A204.1 (cell line): ENCODE data around the gene BMS1.
"Not testable (repeated sequence)": the region's sequence is repeated elsewhere in the genome, so short reads cannot be mapped to it uniquely, and the experiment has no call there.

Source experiments
- FAIRE-seq: peaks from 2 replicates; lab custom pipeline; 2012; peaks lifted over from hg19 to GRCh38; lab: Jason Lieb, UNC

The BMS1 gene

DNA sequence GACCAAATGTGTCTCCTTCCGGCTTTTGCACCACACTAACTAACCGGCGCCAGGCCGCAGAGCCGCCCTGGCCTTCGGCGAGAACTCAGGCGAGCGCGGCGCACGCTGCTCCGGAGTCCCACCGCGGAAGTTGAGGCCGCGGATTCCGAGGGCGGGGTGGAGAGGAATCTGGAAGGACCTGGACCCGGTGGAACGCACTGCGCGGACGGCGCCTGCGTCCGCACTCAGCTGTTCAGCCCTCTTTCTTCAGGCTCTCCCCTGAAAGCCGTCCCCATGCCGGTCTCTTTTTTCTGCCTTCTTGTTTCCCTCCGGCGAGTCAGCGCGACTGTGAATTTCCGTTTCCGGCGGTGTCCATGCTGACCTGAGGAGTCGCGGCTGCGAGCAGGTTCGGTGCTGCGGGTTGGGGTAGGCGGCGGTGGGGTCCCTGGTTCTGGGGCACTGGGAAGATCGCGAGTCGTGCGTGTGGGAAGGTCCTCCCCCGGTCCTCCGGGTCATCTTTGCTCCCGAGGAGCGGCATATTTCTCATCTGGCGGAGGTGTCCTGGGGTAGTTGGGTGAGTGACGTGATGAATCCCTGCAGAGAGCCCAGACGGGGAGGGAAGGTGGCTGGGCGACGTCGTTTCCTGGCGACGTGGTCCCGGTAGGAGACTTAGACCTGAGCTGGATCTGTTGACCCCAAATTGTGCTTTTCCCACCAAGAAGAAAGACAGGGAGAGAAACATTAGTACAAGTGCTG lies at the start of gene BMS1:
TSS of gene BMS1 (plus strand) at position 350 of the 735 bp plus-strand sequence. CDS start 1,600 bp downstream, outside the sequence.
- FAIRE-seq: no peak

DNA sequence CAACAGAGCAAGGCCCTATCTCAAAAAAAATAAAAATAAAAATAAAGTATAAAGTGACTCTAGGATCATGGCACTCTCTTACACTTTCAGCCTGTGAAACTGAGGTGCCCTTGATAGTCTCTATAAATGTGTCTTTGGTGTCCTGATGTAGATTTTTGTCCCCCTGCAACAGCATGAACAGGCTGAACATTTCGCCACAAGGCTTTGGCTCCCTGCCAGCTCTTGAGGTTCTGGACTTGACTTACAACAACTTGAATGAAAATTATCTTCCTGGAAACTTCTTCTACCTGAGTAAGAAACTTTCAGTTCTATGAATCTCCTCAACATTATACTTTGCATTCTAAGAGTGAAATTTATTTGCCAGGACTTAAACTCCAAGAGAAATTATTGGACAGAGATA lies 48.1 kb upstream of the BMS1 start:
- FAIRE-seq: no peak

GRCh38 chr10:42738679-42739078 lies 43.9 kb upstream of the BMS1 start:
- no peak for FAIRE-seq

- not testable (repeated sequence) for FAIRE-seq
Observed at GRCh38 chr10:42741536-42741935, 41.1 kb upstream of the BMS1 start.

DNA sequence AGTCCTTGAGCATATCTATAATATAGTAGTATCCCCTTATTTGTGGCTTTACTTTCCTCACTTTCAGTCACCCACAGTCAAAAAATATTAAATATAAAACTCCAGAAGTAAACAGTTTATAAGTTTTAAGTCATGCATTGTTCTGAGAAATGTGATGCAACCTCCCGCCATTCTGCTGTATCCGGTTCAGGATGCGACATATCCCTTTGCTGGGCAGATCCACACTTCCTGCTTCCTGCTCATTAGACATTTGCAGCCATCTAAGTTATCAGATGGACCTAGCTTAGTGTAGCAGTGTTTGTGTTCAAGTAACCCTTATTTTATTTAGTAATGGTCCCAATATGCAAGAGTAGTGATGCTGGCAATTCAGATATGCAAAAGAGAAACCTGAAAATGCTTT lies 38.9 kb upstream of the BMS1 start:
- no peak for FAIRE-seq

GRCh38 chr10:42744134-42744701 lies 38.4 kb upstream of the BMS1 start:
- FAIRE-seq: no peak

GRCh38 chr10:42753126-42753506 lies 29.5 kb upstream of the BMS1 start:
- FAIRE-seq: no peak

- FAIRE-seq: no peak
Observed at GRCh38 chr10:42753507-42754154, 29.0 kb upstream of the BMS1 start.

DNA sequence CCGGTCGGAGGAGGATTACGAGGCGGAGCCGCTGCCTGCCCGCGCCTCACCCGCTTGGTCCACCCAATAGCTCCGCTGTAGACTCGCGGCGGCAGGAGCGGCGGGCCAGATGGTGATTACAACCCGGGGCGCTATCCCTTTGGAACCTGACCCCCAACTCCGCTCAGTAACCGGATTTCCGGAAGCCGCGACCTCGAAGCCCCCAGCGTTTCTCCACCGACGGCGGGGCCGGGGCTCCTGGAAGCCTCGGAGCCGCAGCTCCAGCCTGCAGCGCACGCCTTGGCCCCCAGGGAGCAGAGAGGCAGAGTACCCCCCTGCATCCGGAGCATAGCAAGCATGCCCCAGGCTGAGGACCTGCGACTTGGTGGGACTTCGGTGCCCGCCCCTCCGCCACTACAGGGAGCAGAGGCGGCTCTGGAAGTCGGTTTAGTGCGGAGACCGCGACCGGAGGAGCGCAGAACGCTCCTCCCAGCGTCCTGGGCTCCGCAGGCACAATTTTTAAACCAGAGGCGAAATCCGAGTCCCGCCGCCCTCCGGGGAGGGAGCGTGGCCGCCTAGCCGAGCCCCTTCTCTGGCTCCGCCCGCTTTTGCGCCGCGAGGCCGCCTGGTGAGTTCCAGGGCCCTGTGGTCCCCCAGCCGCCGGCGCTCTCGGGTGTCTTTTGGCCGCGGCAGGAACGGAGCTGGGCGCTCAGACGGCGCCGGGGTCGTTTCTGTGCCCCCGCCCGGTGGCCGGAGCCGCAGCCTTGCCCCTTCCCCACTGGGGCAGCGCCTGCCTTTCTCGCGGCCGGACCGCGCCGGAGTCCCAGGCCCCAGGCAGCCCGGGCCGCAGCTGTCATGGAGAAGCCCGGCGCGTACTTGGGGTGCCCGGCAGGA lies 28.2 kb upstream of the BMS1 start:
- FAIRE-seq: no peak

GRCh38 chr10:42755028-42755451 lies 27.6 kb upstream of the BMS1 start:
- no peak for FAIRE-seq

DNA sequence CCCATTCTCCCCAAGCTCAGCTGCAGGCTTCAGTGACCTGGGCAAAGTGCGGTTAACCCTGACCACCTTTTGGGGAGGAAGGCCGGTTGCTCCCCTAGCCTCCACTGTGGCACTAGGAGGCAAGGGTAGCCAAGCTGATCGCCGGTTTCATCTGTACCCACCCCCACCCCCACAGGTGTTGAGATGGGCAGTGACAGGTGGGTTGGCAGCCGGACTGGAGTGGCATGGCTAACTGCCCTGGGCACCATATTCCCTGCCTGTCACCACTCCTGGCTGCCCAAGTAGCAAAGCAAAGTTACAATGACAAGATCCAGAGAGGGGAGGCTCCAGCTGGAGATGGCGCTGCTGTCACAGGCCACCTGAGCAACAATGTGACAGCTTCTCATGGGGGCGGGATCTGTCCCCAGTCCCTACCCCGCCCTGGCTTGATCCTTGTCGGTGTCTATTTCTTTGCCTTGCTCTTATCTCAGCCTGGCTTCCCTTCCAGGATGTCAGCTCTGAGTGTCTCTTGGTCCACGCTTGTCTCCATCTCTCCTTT lies 27.0 kb upstream of the BMS1 start:
- no peak for FAIRE-seq

GRCh38 chr10:42767906-42768305 lies 14.7 kb upstream of the BMS1 start:
- FAIRE-seq: no peak

- FAIRE-seq: no peak
Observed at GRCh38 chr10:42768581-42769152, 13.9 kb upstream of the BMS1 start.

GRCh38 chr10:42769173-42769572 lies 13.4 kb upstream of the BMS1 start:
- FAIRE-seq: no peak

DNA sequence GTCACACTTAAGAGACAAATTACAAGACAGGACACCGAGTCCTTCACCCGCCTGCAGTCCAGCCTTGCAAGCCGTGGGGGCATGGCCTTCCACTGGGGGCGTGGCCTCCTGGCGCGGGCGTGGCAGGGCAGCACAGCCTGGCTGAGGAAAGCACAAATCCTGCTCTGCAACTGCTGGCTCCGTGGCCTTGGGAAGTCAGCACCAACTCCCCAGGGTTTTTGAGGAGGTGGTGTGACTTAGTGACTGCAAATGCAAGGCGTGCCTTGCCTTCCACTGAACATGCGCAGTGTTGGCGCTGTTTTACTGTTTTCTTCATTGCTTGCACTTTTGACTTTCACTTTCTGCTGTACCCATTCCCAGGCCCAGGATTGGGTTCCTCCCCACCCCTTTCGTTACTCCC lies 12.9 kb upstream of the BMS1 start:
- no peak for FAIRE-seq

GRCh38 chr10:42776681-42777080 lies 5.9 kb upstream of the BMS1 start:
- no peak for FAIRE-seq

DNA sequence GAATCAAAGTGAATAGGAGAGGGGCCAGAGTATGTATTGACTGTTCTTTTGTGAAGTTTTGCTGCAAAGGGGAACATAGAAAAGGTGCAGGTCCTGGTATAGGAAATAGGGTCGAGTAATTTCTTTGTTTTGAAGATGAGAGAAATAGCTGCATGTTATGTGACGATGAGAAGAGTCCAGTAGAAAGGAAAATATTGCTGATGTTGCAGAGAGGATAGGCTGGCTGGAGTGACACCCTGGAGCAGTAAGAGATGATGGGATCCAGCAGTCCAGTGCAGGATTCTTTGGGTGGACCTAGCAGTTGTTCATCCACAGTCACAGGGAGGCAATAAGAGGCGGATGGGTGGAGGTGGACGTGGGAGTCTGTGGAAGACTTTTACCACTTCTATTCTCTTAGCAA lies 2.1 kb upstream of the BMS1 start:
- FAIRE-seq: no peak

DNA sequence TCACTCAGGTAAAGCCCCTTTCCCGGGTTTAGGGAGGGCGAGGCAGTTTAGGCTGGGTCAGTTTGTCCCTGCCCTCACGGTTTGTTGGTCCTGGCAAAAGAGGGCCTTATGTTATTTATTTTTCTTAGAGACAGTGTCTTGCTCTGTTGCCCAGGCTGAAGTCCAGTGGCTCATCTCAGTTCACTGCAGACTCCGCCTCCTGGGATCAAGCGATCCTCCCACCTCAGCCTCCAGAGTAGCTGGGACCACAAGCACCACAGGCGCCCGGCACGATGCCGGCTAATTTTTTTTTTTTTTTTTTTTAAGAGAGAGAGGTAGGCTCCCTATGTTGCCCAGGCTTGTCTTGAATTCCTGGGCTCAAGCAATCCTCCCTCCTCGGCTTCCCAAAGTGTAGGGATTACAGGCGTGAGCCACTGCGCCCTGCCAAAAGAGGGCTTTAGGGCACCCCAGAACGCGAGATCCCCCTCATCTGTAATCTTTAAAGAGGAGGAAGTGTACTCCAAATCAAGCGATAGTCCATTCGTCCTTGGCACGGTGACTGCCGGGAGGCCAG lies 626 bp upstream of the BMS1 start:
- no peak for FAIRE-seq

DNA sequence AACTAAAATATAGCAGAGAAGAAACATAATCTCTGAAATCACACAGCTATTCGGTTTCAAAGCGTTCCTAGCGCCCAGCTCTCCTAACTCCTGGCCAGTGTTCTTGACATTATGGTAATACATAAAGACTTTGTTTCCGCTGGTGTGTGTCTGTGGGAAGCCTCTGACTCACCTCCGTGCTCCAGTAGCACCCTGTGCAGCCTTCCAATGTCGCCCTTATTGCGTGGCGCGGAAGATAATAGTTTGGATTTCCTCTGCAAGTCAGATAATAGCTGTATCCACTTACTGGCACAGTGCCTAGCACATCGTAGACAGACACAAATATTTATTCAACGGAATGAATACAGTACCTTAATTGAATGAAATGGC lies 570 bp downstream of the BMS1 start:
- no peak for FAIRE-seq

- FAIRE-seq: no peak
Observed at GRCh38 chr10:42785759-42786158, 3.2 kb downstream of the BMS1 start.

GRCh38 chr10:42790835-42791234 lies 8.2 kb downstream of the BMS1 start:
- no peak for FAIRE-seq

- FAIRE-seq: no peak
Observed at GRCh38 chr10:42795701-42796100, 13.1 kb downstream of the BMS1 start.
